Nephron progenitor cell (in vitro differentiated cells): ENCODE data around the gene ACADSB.

Source experiments
- DNase-seq: peaks from one replicate; pipeline ENCODE4 v3.0.0; 2021
- H3K27ac Mint-ChIP-seq: 2 replicates; pipeline ENCODE4 v1.8.0; 2021; ENCODE audit warnings: mild to moderate bottlenecking, moderate library complexity, mixed read lengths
- H3K27me3 Mint-ChIP-seq: 2 replicates; pipeline ENCODE4 v1.8.0; 2021; ENCODE audit warnings: mild to moderate bottlenecking, low read depth, mixed read lengths; ENCODE audit not compliant: poor library complexity
- H3K36me3 Mint-ChIP-seq: 2 replicates; pipeline ENCODE4 v1.8.0; 2021; ENCODE audit warnings: low read depth, mixed read lengths
- H3K4me1 Mint-ChIP-seq: 2 replicates; pipeline ENCODE4 v1.8.0; 2021; ENCODE audit warnings: mixed read lengths
- H3K4me3 Mint-ChIP-seq: 2 replicates; pipeline ENCODE4 v1.8.0; 2021; ENCODE audit warnings: mild to moderate bottlenecking, moderate library complexity, mixed read lengths
- H3K9me3 Mint-ChIP-seq: 2 replicates; pipeline ENCODE4 v1.8.0; 2021; ENCODE audit warnings: mild to moderate bottlenecking, moderate library complexity, mixed read lengths
- CTCF ChIP-seq: fragments of 200-600 bp; sonication (generic); IDR thresholded peaks from 2 replicates; pipeline ENCODE4 v1.5.0; 2021; ENCODE audit warnings: antibody characterized with exemption

Gene ACADSB

GRCh38 chr10:122990278-122990677 lies 18.5 kb upstream of the ACADSB start:
- Mint-ChIP-seq H3K4me3 (no peak overlapping the region), H3K27ac (peak overlapping the region; percentile 97), H3K27me3 (no peaks in the 10 kb centered on the region), H3K4me1 (peaks cover 5% of the 10 kb centered on the region), H3K9me3 (no peaks in the 10 kb centered on the region), H3K36me3 (peaks cover 18% of the 10 kb centered on the region)
- no peak for DNase-seq
- no peak for TF ChIP-seq CTCF

- peaks cover 24% of the 10 kb centered on the region for H3K36me3 Mint-ChIP-seq
- no peak for DNase-seq
- H3K27ac Mint-ChIP-seq: no peak overlapping the region
- no peaks in the 10 kb centered on the region for H3K9me3 Mint-ChIP-seq
- H3K4me1 Mint-ChIP-seq: peaks cover 5% of the 10 kb centered on the region
- no peak overlapping the region for H3K4me3 Mint-ChIP-seq
- TF ChIP-seq CTCF: no peak
- H3K27me3 Mint-ChIP-seq: no peaks in the 10 kb centered on the region
These were observed 16.7 kb upstream of the ACADSB start for GRCh38 chr10:122992031-122992585.

GRCh38 chr10:122993797-122994336 lies 14.9 kb upstream of the ACADSB start:
- H3K4me1 Mint-ChIP-seq: peaks cover 13% of the 10 kb centered on the region

GRCh38 chr10:122995936-122996335 lies 12.9 kb upstream of the ACADSB start:
- no peak overlapping the region for H3K4me3 Mint-ChIP-seq
- H3K27ac Mint-ChIP-seq: no peak overlapping the region
- DNase-seq: no peak
- peaks cover 20% of the 10 kb centered on the region for H3K4me1 Mint-ChIP-seq
- no peak for TF ChIP-seq CTCF
- H3K27me3 Mint-ChIP-seq: no peaks in the 10 kb centered on the region
- no peaks in the 10 kb centered on the region for H3K9me3 Mint-ChIP-seq
- H3K36me3 Mint-ChIP-seq: peaks cover 27% of the 10 kb centered on the region

More at GRCh38 chr10:122993797-122994336, 14.9 kb upstream of the ACADSB start:
- Mint-ChIP-seq H3K9me3 (no peaks in the 10 kb centered on the region), H3K27ac (no peak overlapping the region), H3K36me3 (peaks cover 24% of the 10 kb centered on the region), H3K4me3 (no peak overlapping the region), H3K27me3 (no peaks in the 10 kb centered on the region)
- DNase-seq: no peak
- no peak for TF ChIP-seq CTCF

GRCh38 chr10:122997864-122998263 lies 10.9 kb upstream of the ACADSB start:
- H3K27me3 Mint-ChIP-seq: no peaks in the 10 kb centered on the region
- no peak overlapping the region for H3K4me3 Mint-ChIP-seq
- TF ChIP-seq CTCF: no peak
- no peak for DNase-seq
- no peaks in the 10 kb centered on the region for H3K9me3 Mint-ChIP-seq
- H3K4me1 Mint-ChIP-seq: peaks cover 20% of the 10 kb centered on the region
- H3K36me3 Mint-ChIP-seq: peaks cover 40% of the 10 kb centered on the region
- H3K27ac Mint-ChIP-seq: no peak overlapping the region

- H3K9me3 Mint-ChIP-seq: no peaks in the 10 kb centered on the region
- no peak overlapping the region for H3K4me3 Mint-ChIP-seq
- TF ChIP-seq CTCF: no peak
- H3K27ac Mint-ChIP-seq: no peak overlapping the region
- no peaks in the 10 kb centered on the region for H3K27me3 Mint-ChIP-seq
- H3K4me1 Mint-ChIP-seq: peaks cover 20% of the 10 kb centered on the region
- no peak for DNase-seq
- H3K36me3 Mint-ChIP-seq: peaks cover 40% of the 10 kb centered on the region
These were observed 10.4 kb upstream of the ACADSB start for GRCh38 chr10:122998360-122998917.
